Prostate gland (tissue), 2 donors: ENCODE data around the gene XPNPEP3. TPM values are rescaled to one million over a fixed set of nuclear protein-coding genes. Genes with fewer than 3 reads are reported as not detected.

Experiments
- DNase-seq: peaks from one replicate; pipeline ENCODE4 v3.0.0-alpha.2; 2019; ENCODE audit warnings: low spot score
- H3K27ac ChIP-seq, 2 donors: fragments of 200-600 bp; sonication (generic); 2 replicates each; pipeline ENCODE4 v1.5.1; 2017 to 2019
- H3K27me3 ChIP-seq: fragments of 200-600 bp; sonication (generic); replicated peaks from 2 replicates; pipeline ENCODE4 v1.5.1; 2019; ENCODE audit not compliant: insufficient read depth
- H3K36me3 ChIP-seq, 2 donors: fragments of 200-600 bp; sonication (generic); 1 replicate in 1 of 2; 2 replicates in 1 of 2; pipeline versions ENCODE4 v1.5.1 to v1.8.1; 2017 to 2019
- H3K4me1 ChIP-seq: fragments of 200-600 bp; sonication (generic); replicated peaks from 2 replicates; pipeline ENCODE4 v1.5.1; 2019
- H3K4me3 ChIP-seq, 2 donors: fragments of 200-600 bp; sonication (generic); 2 replicates each; pipeline ENCODE4 v1.5.1; 2017 to 2019
- H3K9me3 ChIP-seq: fragments of 200-600 bp; sonication (generic); 2 replicates; pipeline ENCODE4 v1.5.1; 2017
- CTCF ChIP-seq, 4 experiments: fragments of 200-600 bp in 2 of 4; fragments of 450-650 bp in 2 of 4; sonication (generic) in 2 of 4; IDR thresholded peaks; 1 replicate in 3 of 4; 2 replicates in 1 of 4; pipeline ENCODE4 v1.5.1; 2016 to 2019; ENCODE audit warnings: antibody characterized with exemption in 4 of 4, mild to moderate bottlenecking in 2 of 4, moderate library complexity in 2 of 4
- POLR2A ChIP-seq: fragments of 450-650 bp; IDR thresholded peaks from one replicate; pipeline ENCODE4 v1.6.1; 2016; ENCODE audit warnings: antibody characterized with exemption, mild to moderate bottlenecking
- POLR2AphosphoS5 ChIP-seq: sonication (generic); formaldehyde crosslinking; IDR thresholded peaks from one replicate; pipeline ENCODE4 v1.6.1; 2017; ENCODE audit warnings: antibody characterized with exemption
- WGBS: methylation state at CpG from one replicate; pipeline ENCODE4 v1.1.5; 2018; 5-methylcytosine and 5-hydroxymethylcytosine counted together
- intact Hi-C: fragments of 100-400 bp; cut with DNase I; formaldehyde crosslinking; loops from one replicate; pipeline ENCODE4 v1.14.2; 2022
- microRNA-seq: library from miRNA; unstranded; fragments of <30 nt; microRNA quantifications from one replicate; pipeline ENCODE4, GENCODE V29; 2016
- small RNA-seq, 2 donors: library from RNA; depleted of rRNA; stranded (forward); fragments of <200 nt; gene quantifications; one replicate each; pipeline ENCODE3, GENCODE V24; 2016
- total RNA-seq, 2 donors: library from RNA; depleted of rRNA; stranded (reverse); fragments of >200 nt; gene quantifications; one replicate each; pipeline ENCODE4 v1.1.0, GENCODE V29; 2016

XPNPEP3 gene
- total RNA-seq, 2 donors from 2014 or later: 10.5 to 19.2 TPM

- H3K9me3 ChIP-seq: no peaks in the 10 kb centered on the region
- TF ChIP-seq CTCF (IDR thresholded peaks at IDR 0.05) (no peak), POLR2AphosphoS5 (no peak), POLR2A (no peak)
- H3K27me3 ChIP-seq: no peaks in the 10 kb centered on the region
- no peak overlapping the region for H3K4me3 ChIP-seq
- no peak overlapping the region for H3K27ac ChIP-seq
- no peaks in the 10 kb centered on the region for H3K4me1 ChIP-seq
- intact Hi-C loops: no loop called here
- H3K36me3 ChIP-seq: no peaks in the 10 kb centered on the region
- DNase-seq: no peak
- 73% methylated on average over 1 of the region's 1 CpG for WGBS
Measured at GRCh38 chr22:40975366-40975765, 118.4 kb downstream of the XPNPEP3 start.

DNA sequence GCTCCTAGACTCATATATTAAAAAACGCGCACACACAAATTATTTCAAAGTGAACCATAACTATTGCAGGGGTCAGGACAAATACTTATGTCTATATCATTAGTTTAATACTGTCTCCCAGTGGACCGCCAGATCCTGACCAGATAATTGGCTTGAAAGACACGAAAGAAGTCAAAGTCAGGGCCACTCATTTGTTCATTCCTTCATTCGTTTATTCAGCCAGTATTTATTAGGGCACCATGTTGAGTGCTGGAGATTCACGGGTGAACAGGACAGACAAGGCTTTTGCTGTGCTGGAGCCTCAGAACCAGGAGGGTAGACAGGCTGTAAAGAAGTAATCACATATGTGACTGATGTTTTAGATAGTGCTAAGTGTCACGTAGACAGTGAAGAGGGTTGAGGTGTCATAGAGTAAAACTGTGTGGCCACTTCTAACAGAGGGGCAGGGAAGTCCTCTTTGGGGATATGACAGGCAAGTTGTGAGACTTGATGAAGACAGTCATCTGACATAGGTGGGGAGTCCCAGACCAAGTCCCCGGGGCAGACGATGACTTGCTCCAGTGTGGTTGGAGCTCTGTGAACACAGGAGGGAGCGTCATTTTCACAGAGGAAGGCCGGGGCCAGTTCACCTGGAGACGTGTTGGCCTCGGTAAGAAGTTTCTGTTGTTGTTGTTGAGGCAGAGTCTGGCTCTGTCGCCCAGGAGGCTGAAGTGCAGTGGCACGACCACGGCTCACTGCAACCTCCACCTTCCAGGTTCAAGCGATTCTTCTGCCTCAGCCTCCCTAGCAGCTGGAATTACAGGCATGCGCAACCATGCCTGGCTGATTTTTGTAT, 120.1 kb downstream of the XPNPEP3 start:
- no peak overlapping the region for H3K27ac ChIP-seq
- H3K36me3 ChIP-seq: no peaks in the 10 kb centered on the region
- intact Hi-C loops: no loop called here
- WGBS: 81% methylated on average over 18 of the region's 18 CpGs
- DNase-seq: no peak
- H3K4me1 ChIP-seq: no peaks in the 10 kb centered on the region
- TF ChIP-seq CTCF (IDR thresholded peaks at IDR 0.05) (no peak), POLR2A (no peak), POLR2AphosphoS5 (no peak)
- no peaks in the 10 kb centered on the region for H3K27me3 ChIP-seq
- no peak overlapping the region for H3K4me3 ChIP-seq
- H3K9me3 ChIP-seq: no peaks in the 10 kb centered on the region

- 96% methylated on average over 7 of the region's 7 CpGs for WGBS
- Histone ChIP-seq H3K4me1 (no peaks in the 10 kb centered on the region), H3K4me3 (no peak overlapping the region), H3K36me3 (no peaks in the 10 kb centered on the region), H3K9me3 (no peaks in the 10 kb centered on the region), H3K27ac (no peak overlapping the region), H3K27me3 (no peaks in the 10 kb centered on the region)
- TF ChIP-seq POLR2AphosphoS5 (no peak), POLR2A (no peak), CTCF (IDR thresholded peaks at IDR 0.05) (no peak)
- no peak for DNase-seq
- intact Hi-C loops: no loop called here
Measured at GRCh38 chr22:40979198-40979597, 122.2 kb downstream of the XPNPEP3 start.

DNA sequence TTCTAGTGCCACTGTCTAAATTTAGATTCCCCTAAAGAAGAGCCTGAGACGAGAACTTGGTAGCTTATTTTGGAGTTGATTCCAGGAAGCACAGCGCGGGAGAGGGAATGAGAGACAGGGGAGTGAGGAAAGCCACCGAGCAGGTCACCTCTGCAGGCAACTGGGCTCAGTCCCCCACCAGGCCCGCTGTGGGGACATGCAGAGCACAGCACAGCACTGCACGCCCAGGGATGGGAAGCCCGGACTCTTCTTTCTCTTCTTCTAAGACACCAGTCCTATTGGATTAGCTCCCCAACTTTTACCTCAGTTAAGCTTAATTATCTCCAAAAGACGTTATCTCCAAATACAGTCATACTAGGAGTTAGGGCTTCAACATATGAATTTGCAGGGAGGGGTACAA, 122.9 kb downstream of the XPNPEP3 start:
- intact Hi-C loops: no loop called here
- Histone ChIP-seq H3K27me3 (no peaks in the 10 kb centered on the region), H3K36me3 (no peaks in the 10 kb centered on the region), H3K9me3 (no peaks in the 10 kb centered on the region), H3K4me1 (no peaks in the 10 kb centered on the region), H3K27ac (no peak overlapping the region), H3K4me3 (no peak overlapping the region)
- 83% methylated on average over 8 of the region's 8 CpGs for whole genome bisulfite sequencing
- no peak for TF ChIP-seq POLR2AphosphoS5
- no peak for TF ChIP-seq POLR2A
- no peak for TF ChIP-seq CTCF (IDR thresholded peaks at IDR 0.05)
- DNase-seq: no peak

Small RNAs within 50 kb of the gene (microRNA-seq; reads per million reads assigned to microRNA genes)
- gene MIR4766: not detected

Small RNAs within 50 kb of the gene (small RNA-seq; reads per million reads assigned to genes)
- gene MIR4766 (0 to 0.10 reads per million in 2 donors), gene RF00017 (0 reads per million in 2 donors), gene RNU6-379P (0 reads per million in 2 donors)

Other genes starting within 250 kb of the XPNPEP3 start
- 100 to 1,000 TPM in 1 of 2 donors, 10 to 100 TPM in 1; 71.0 to 104 TPM for gene MRTFA, start 220.4 kb upstream of the XPNPEP3 start, total RNA-seq
- gene MCHR1, start 177.7 kb upstream of the XPNPEP3 start, total RNA-seq: under 1 TPM in 1 of 2 donors, not detected in 1; 0.45 TPM
- gene SLC25A17, start 37.8 kb upstream of the XPNPEP3 start, total RNA-seq: 10 to 100 TPM; 27.8 to 28.0 TPM
- 100 to 1,000 TPM; 159 to 205 TPM for gene ST13, start 509 bp upstream of the XPNPEP3 start, total RNA-seq
- under 1 TPM in 1 of 2 donors, not detected in 1; 0.17 TPM for gene DNAJB7, start 5.0 kb downstream of the XPNPEP3 start, total RNA-seq
- gene RBX1, start 94.2 kb downstream of the XPNPEP3 start, total RNA-seq: 10 to 100 TPM; 34.9 to 42.8 TPM
- gene EP300, start 235.4 kb downstream of the XPNPEP3 start, total RNA-seq: 100 to 1,000 TPM; 130 to 156 TPM